ENCODE results near the gene HIP1R.

Gene HIP1R

DNA sequence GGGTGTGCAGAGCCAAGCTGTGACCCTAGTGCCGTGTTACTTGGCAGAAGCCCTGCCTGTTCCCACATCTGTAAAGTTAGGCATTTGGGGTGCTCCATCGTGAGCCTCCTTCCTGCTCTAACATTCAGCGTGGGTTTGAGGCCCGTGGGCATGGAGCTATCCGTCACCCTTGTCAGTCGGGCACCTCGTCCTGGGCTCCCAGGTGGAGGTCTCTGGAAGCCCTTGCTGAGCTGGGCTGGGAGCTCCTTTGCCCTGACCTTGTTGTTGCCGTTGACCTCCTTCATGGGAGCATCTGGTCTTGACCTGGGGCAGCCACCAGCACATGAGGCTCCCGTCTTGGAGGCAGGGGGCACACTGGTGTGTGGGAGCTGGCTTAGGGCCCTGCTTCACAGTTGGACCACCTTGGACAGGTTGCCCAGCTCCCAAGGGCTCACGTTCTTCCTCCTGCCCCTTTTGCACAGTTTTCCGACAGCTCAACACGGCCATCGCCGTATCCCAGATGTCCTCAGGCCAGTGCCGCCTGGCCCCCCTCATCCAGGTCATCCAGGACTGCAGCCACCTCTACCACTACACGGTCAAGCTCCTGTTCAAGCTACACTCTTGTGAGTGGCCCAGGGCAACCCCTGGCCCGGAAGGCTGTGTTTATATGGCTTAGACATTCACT, 18.5 kb downstream of the HIP1R start:
- 96% methylated on average over 16 of the region's 17 CpGs for WGBS (ENCODE audit: insufficient coverage)
- no peak for DNase-seq
- H3K4me1 ChIP-seq (ENCODE audit: control extremely low read depth in 1 of 4, control insufficient read depth in 4 of 4, insufficient read depth in 4 of 4, low read length in 3 of 4): no peaks in the 10 kb centered on the region
- H3K27ac ChIP-seq (ENCODE audit: insufficient read depth in 1 of 2, low read depth in 1 of 2, low read length in 2 of 2, poor library complexity in 1 of 2, severe bottlenecking in 2 of 2): no peak overlapping the region
- ChIA-PET POLR2A (no interaction called here), CTCF (interaction anchor here (0.7 to 2.0 kb wide), 5 partner anchors 9 to 60 kb away, joined by 4 to 7 read pairs (median 4); no protein-coding TSS in a partner anchor)
- peaks cover 0 to 22% (median 10%) of the 10 kb centered on the region in 4 experiments for H3K36me3 ChIP-seq (ENCODE audit: control insufficient read depth in 4 of 4, insufficient read depth in 4 of 4, low read length in 3 of 4)
- H3K9me3 ChIP-seq (ENCODE audit: control extremely low read depth in 1 of 5, control insufficient read depth in 4 of 5, insufficient read depth in 2 of 5, low read depth in 1 of 5, low read length in 4 of 5): no peaks in the 10 kb centered on the region
- no peaks in the 10 kb centered on the region for H3K27me3 ChIP-seq (replicated peaks in 2 of 5; ENCODE audit: control insufficient read depth in 4 of 5, insufficient read depth in 5 of 5, low read length in 4 of 5)
- no peak overlapping the region for H3K4me3 ChIP-seq (ENCODE audit: control insufficient read depth in 1 of 7, extremely low read depth in 1 of 7, insufficient read depth in 4 of 7, low read depth in 2 of 7, low read length in 6 of 7)

DNA sequence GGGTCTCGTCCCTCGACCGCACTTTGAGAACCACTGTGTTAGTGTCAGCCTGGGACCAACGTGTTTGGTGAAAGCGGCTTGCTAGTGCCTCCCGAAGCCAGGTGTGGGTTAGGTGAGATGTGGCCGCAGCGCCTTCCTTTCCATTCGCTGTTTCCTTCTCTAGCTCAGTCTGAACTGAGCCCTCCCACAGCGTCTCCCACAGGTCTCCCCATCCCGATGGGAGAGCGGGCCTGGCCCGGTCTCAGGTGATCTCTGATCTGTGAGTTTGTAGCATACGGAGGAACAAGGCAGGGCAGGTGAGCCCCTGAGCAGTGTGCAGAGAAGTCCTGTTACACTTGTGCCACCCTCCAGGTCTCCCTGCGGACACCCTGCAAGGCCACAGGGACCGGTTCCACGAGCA, 19.3 kb downstream of the HIP1R start:
- H3K36me3 ChIP-seq (ENCODE audit: control insufficient read depth in 4 of 4, insufficient read depth in 4 of 4, low read length in 3 of 4): peaks cover 0 to 22% (median 12%) of the 10 kb centered on the region in 4 experiments

DNA sequence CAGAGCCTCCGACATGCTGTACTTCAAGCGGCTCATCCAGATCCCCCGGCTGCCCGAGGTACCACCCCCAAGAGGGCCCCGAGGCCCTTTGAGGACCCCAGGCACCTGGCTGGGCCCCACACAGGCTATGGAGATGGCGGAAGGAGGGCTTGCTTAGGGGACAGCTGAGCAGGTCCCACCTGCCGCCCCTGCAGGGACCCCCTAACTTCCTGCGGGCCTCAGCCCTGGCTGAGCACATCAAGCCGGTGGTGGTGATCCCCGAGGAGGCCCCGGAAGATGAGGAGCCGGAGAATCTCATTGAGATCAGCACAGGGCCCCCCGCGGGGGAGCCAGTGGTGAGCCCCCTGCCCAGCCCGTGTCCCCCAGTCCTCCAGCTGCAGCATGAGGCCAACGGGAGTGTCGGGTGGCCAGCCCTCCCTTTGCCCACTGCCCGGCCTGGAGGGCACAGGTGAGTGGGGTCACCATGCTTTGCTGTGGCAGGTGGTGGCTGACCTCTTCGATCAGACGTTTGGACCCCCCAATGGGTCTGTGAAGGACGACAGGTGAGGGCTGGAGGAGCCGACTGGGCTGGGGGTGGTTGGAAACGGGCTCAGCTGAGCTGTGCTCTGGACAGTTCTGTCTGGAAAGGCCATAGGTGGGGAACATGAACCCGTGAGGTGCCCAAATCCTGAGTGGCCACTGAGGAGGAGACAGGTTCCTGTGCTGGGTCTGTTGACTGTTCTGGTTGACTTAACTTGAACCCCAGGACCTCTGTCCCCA, 20.0 kb downstream of the HIP1R start:
- H3K4me1 ChIP-seq (ENCODE audit: control extremely low read depth in 1 of 4, control insufficient read depth in 4 of 4, insufficient read depth in 4 of 4, low read length in 3 of 4): no peaks in the 10 kb centered on the region
- H3K9me3 ChIP-seq (ENCODE audit: control extremely low read depth in 1 of 5, control insufficient read depth in 4 of 5, insufficient read depth in 2 of 5, low read depth in 1 of 5, low read length in 4 of 5): no peaks in the 10 kb centered on the region
- peaks cover 0 to 22% (median 10%) of the 10 kb centered on the region in 4 experiments for H3K36me3 ChIP-seq (ENCODE audit: control insufficient read depth in 4 of 4, insufficient read depth in 4 of 4, low read length in 3 of 4)
- DNase-seq: no peak
- no peak overlapping the region for H3K27ac ChIP-seq (ENCODE audit: insufficient read depth in 1 of 2, low read depth in 1 of 2, low read length in 2 of 2, poor library complexity in 1 of 2, severe bottlenecking in 2 of 2)
- H3K4me3 ChIP-seq (ENCODE audit: control insufficient read depth in 1 of 7, extremely low read depth in 1 of 7, insufficient read depth in 4 of 7, low read depth in 2 of 7, low read length in 6 of 7): no peak overlapping the region
- WGBS (ENCODE audit: insufficient coverage): 97% methylated on average over 19 of the region's 24 CpGs
- H3K27me3 ChIP-seq (replicated peaks in 2 of 5; ENCODE audit: control insufficient read depth in 4 of 5, insufficient read depth in 5 of 5, low read length in 4 of 5): no peaks in the 10 kb centered on the region
- ChIA-PET POLR2A (no interaction called here), CTCF (interaction anchor here (0.9 to 19.7 kb wide), 10 partner anchors 8 to 96 kb away, joined by 3 to 421 read pairs (median 4); no protein-coding TSS in a partner anchor)

More for the DNA sequence above, 19.3 kb downstream of the HIP1R start:
- Histone ChIP-seq H3K27me3 (replicated peaks in 2 of 5; ENCODE audit: control insufficient read depth in 4 of 5, insufficient read depth in 5 of 5, low read length in 4 of 5) (no peaks in the 10 kb centered on the region), H3K4me3 (ENCODE audit: control insufficient read depth in 1 of 7, extremely low read depth in 1 of 7, insufficient read depth in 4 of 7, low read depth in 2 of 7, low read length in 6 of 7) (no peak overlapping the region), H3K9me3 (ENCODE audit: control extremely low read depth in 1 of 5, control insufficient read depth in 4 of 5, insufficient read depth in 2 of 5, low read depth in 1 of 5, low read length in 4 of 5) (no peaks in the 10 kb centered on the region), H3K4me1 (ENCODE audit: control extremely low read depth in 1 of 4, control insufficient read depth in 4 of 4, insufficient read depth in 4 of 4, low read length in 3 of 4) (no peaks in the 10 kb centered on the region), H3K27ac (ENCODE audit: insufficient read depth in 1 of 2, low read depth in 1 of 2, low read length in 2 of 2, poor library complexity in 1 of 2, severe bottlenecking in 2 of 2) (no peak overlapping the region)
- ChIA-PET POLR2A (no interaction called here), CTCF (interaction anchor here (0.7 to 2.0 kb wide), 5 partner anchors 8 to 61 kb away, joined by 4 to 7 read pairs (median 4); no protein-coding TSS in a partner anchor)
- no peak for DNase-seq
- WGBS (ENCODE audit: insufficient coverage): 89% methylated on average over 16 of the region's 17 CpGs

DNA sequence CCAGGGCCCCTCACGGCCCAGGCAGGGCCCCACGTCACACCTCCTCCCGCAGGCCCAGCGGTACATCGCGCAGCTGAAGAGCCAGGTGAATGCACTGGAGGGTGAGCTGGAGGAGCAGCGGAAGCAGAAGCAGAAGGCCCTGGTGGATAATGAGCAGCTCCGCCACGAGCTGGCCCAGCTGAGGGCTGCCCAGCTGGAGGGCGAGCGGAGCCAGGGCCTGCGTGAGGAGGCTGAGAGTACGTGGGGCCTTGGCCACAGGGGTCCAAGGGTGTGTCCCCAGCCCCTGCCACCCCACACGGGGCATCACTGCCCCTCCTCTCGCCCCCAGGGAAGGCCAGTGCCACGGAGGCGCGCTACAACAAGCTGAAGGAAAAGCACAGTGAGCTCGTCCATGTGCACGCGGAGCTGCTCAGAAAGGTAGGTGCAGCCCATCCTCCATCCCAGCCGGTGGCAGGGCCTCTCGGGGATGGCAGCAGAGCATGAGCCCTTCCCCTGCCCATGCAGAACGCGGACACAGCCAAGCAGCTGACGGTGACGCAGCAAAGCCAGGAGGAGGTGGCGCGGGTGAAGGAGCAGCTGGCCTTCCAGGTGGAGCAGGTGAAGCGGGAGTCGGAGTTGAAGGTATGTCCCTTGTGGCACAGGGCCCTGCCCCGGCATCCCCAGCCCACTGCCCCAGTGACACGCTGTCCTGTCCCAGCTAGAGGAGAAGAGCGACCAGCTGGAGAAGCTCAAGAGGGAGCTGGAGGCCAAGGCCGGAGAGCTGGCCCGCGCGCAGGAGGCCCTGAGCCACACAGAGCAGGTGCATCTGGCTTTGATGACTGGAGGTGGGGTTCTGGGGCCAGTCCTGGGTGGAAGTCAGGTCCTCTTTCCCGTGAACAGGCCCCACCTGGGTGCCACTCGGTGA, 20.9 kb downstream of the HIP1R start:
- no peaks in the 10 kb centered on the region for H3K9me3 ChIP-seq (ENCODE audit: control extremely low read depth in 1 of 5, control insufficient read depth in 4 of 5, insufficient read depth in 2 of 5, low read depth in 1 of 5, low read length in 4 of 5)
- no peaks in the 10 kb centered on the region for H3K27me3 ChIP-seq (replicated peaks in 2 of 5; ENCODE audit: control insufficient read depth in 4 of 5, insufficient read depth in 5 of 5, low read length in 4 of 5)
- ChIA-PET CTCF (interaction anchor here (0.9 to 19.7 kb wide), 10 partner anchors 9 to 381 kb away, joined by 3 to 421 read pairs (median 4); no protein-coding TSS in a partner anchor), POLR2A (no interaction called here)
- 95% methylated on average over 31 of the region's 40 CpGs for WGBS (ENCODE audit: insufficient coverage)
- no peak overlapping the region for H3K4me3 ChIP-seq (ENCODE audit: control insufficient read depth in 1 of 7, extremely low read depth in 1 of 7, insufficient read depth in 4 of 7, low read depth in 2 of 7, low read length in 6 of 7)
- DNase-seq: no peak
- H3K4me1 ChIP-seq (ENCODE audit: control extremely low read depth in 1 of 4, control insufficient read depth in 4 of 4, insufficient read depth in 4 of 4, low read length in 3 of 4): peaks cover 0 to 2% (median 0%) of the 10 kb centered on the region in 4 experiments
- H3K27ac ChIP-seq (ENCODE audit: insufficient read depth in 1 of 2, low read depth in 1 of 2, low read length in 2 of 2, poor library complexity in 1 of 2, severe bottlenecking in 2 of 2): no peak overlapping the region
- H3K36me3 ChIP-seq (ENCODE audit: control insufficient read depth in 4 of 4, insufficient read depth in 4 of 4, low read length in 3 of 4): peaks cover 0 to 22% (median 12%) of the 10 kb centered on the region in 4 experiments

DNA sequence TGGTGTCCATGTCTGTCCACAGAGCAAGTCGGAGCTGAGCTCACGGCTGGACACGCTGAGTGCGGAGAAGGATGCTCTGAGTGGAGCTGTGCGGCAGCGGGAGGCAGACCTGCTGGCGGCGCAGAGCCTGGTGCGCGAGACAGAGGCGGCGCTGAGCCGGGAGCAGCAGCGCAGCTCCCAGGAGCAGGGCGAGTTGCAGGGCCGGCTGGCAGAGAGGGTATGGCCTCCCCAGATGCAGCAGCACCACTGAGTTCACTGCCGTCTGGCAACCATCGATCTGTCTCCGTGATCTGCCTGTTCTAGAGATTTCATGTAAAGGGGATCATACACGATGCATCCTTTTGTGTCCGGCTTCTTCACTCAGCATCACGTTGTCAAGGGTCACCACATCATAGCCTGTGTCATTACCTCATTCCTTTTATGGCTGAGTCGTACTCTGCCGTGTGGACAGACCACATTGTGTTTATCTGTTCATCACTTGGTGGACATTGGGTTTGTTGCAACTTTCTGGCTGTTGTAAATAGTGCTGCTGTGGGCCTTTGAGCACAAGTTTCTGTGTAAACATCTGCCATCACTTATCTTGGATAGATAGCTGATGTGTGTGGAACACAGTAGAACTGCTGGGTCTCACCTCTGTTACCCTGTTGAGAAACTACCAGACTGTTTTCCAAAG, 21.9 kb downstream of the HIP1R start:
- ChIA-PET CTCF (interaction anchor here (0.7 to 19.7 kb wide), 13 partner anchors 8 to 380 kb away, joined by 3 to 421 read pairs (median 4); no protein-coding TSS in a partner anchor), POLR2A (no interaction called here)
- Histone ChIP-seq H3K27ac (ENCODE audit: insufficient read depth in 1 of 2, low read depth in 1 of 2, low read length in 2 of 2, poor library complexity in 1 of 2, severe bottlenecking in 2 of 2) (no peak overlapping the region), H3K9me3 (ENCODE audit: control extremely low read depth in 1 of 5, control insufficient read depth in 4 of 5, insufficient read depth in 2 of 5, low read depth in 1 of 5, low read length in 4 of 5) (no peaks in the 10 kb centered on the region), H3K4me3 (ENCODE audit: control insufficient read depth in 1 of 7, extremely low read depth in 1 of 7, insufficient read depth in 4 of 7, low read depth in 2 of 7, low read length in 6 of 7) (no peak overlapping the region), H3K27me3 (replicated peaks in 2 of 5; ENCODE audit: control insufficient read depth in 4 of 5, insufficient read depth in 5 of 5, low read length in 4 of 5) (no peaks in the 10 kb centered on the region), H3K4me1 (ENCODE audit: control extremely low read depth in 1 of 4, control insufficient read depth in 4 of 4, insufficient read depth in 4 of 4, low read length in 3 of 4) (peaks cover 0 to 2% (median 0%) of the 10 kb centered on the region in 4 experiments), H3K36me3 (ENCODE audit: control insufficient read depth in 4 of 4, insufficient read depth in 4 of 4, low read length in 3 of 4) (peaks cover 0 to 31% (median 16%) of the 10 kb centered on the region in 4 experiments)
- DNase-seq: no peak
- WGBS (ENCODE audit: insufficient coverage): 97% methylated on average over 21 of the region's 24 CpGs

DNA sequence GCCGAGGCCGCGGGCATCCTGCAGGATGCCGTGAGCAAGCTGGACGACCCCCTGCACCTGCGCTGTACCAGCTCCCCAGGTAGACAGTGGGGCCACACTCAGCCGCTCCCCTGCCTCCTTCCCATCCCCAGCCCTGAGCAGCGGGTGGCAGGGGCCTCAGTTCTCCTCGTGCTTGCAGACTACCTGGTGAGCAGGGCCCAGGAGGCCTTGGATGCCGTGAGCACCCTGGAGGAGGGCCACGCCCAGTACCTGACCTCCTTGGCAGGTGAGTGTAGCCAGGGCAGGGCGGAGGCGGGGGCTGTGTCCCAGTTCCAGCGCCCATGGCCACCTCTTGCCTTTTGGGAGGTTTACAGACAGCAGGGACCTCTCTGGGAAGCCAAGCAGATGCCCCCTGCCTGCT, 22.9 kb downstream of the HIP1R start:
- DNase-seq: no peak
- peaks cover 0 to 2% (median 0%) of the 10 kb centered on the region in 4 experiments for H3K4me1 ChIP-seq (ENCODE audit: control extremely low read depth in 1 of 4, control insufficient read depth in 4 of 4, insufficient read depth in 4 of 4, low read length in 3 of 4)
- WGBS (ENCODE audit: insufficient coverage): 100% methylated on average over 10 of the region's 14 CpGs
- ChIA-PET POLR2A (no interaction called here), CTCF (interaction anchor here (0.9 to 19.7 kb wide), 7 partner anchors 10 to 93 kb away, joined by 4 to 421 read pairs (median 8); no protein-coding TSS in a partner anchor)
- H3K27ac ChIP-seq (ENCODE audit: insufficient read depth in 1 of 2, low read depth in 1 of 2, low read length in 2 of 2, poor library complexity in 1 of 2, severe bottlenecking in 2 of 2): no peak overlapping the region
- H3K9me3 ChIP-seq (ENCODE audit: control extremely low read depth in 1 of 5, control insufficient read depth in 4 of 5, insufficient read depth in 2 of 5, low read depth in 1 of 5, low read length in 4 of 5): no peaks in the 10 kb centered on the region
- H3K27me3 ChIP-seq (replicated peaks in 2 of 5; ENCODE audit: control insufficient read depth in 4 of 5, insufficient read depth in 5 of 5, low read length in 4 of 5): no peaks in the 10 kb centered on the region
- H3K36me3 ChIP-seq (ENCODE audit: control insufficient read depth in 4 of 4, insufficient read depth in 4 of 4, low read length in 3 of 4): peaks cover 0 to 35% (median 14%) of the 10 kb centered on the region in 4 experiments
- H3K4me3 ChIP-seq (ENCODE audit: control insufficient read depth in 1 of 7, extremely low read depth in 1 of 7, insufficient read depth in 4 of 7, low read depth in 2 of 7, low read length in 6 of 7): no peak overlapping the region
